ENCODE measurements around the gene TBC1D17.
A peak's percentile ranks its signal among the peaks of the same experiment; 100 is the strongest.
"Not testable (repeated sequence)": the region's sequence is repeated elsewhere in the genome, so short reads cannot be mapped to it uniquely, and the experiment has no call there.

The TBC1D17 gene

DNA sequence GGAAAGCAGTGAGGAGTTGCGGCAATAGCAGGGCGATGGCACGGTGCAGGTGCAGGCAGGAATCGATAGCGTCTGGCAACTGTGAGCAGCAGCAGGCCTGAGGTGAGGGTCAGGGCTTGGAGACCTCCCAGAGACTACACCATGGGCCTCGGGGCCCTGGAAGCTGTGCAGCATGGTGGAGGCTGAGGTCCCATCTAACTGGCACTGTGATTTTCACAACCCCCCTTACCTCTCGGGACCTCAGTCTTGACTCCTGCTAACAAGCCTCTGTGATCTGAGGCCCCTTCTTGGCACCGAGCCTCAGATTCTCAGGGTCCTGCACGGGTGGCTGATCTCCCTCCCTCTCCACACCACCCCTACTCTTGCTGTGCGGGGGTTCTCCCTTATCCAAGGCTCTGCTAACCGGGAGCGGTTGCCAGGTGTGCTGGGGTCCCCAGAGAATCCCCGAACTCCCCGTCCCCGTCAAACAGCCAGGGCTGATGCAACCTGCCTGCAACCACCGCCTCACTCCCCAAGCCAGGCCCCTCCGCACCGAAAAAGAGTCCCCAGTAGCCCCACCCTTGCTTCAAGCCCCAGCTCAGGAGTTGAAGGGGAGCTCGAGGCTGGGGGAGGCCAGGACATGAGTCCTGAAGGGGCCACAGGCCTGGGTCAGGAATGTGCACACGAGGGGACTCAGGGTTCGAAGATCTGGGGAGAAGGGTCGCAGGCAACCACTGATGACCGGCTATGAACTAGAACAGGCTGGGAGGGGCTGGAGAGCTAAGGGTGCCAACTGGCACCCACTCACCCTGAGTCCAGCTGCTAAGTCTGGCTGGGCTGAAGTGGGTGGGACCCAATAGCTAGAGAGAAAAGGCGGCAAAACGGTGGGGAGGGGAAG, 46.7 kb downstream of the TBC1D17 start:
- no peak for DNase-seq

DNA sequence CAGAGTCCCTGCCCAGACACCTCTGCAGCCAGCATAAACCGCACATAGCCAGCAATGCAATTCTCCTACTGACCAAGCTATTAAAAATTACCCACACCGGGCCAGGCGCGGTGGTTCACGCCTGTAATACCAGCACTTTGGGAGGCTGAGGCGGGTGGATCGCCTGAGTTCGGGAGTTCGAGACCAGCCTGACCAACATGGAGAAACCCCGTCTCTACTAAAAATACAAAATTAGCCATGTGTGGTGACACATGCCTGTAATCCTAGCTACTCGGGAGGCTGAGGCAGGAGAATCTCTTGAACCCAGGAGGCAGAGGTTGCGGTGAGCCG, 47.3 kb downstream of the TBC1D17 start:
- not testable (repeated sequence) for DNase-seq

DNA sequence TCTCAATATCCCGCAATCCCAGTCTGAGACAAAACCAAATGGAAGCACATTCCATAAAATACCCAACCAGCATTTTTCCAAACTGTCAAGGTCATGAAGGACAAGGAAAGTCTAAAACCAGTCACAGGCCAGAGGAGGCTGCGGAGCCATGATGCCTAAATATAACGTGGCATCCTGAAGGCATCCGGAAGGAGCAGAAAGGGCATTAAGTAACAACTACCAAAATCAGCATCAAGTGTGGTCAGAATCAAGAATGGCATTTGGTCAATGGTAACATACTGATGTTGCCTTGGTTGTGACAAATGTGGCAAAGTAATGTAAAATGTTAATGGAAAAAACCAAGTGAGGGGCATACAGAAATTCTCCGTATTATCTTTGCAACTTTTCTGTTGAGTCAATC, 48.0 kb downstream of the TBC1D17 start:
- DNase-seq: no peak

DNA sequence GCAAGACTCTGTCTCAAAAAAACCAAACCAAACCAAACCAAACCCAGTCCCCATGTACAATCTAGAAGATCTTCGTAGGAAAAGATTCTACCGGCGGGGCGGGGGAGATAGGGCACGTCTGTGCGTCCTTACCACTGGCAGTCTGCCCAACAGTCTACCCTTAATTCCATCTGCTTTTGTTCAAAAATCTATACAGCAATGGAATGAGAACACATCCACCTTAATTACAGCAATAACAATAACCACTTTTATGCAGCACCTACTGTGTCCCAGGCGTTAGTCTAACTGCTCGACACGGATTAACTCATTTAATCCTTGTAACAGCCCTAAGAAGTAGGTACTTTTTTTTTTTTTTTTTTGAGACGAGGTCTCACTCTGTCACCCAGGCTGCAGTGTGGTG, 49.0 kb downstream of the TBC1D17 start:
- DNase-seq: no peak

DNA sequence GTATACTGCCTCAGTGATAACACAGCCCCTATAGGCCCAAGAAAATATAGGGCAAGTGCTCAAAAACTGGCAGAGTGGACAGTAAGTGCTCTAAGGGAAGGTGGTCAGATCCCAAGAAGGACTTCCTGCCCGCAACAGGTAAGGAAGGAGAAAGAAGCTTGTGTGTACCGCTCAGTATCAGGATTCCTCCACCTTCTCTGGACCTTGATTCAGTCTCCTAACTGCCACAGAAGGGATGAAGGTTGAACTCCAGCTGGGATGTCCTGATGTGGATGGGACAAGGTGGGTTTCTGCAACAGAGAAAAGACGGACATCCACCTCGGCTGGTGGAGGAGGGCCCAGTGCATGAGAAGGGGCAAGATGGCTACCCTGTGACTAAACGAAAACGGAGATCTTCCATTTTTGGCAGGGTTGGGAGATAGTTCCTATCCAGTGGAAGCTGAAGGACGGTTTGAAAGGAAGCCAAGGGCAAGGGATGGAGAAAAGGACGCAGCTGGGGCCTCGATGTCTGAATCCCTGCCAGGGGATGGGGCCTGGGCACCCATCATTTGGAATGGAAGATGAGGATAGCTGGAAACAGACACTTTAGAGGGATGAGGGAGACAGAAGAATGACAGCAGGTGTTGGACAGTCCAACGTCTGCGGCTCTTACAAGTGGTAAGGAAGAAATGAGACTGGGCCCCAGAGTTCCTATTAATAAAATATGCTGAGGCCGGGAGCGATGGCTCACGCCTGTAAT, 50.2 kb downstream of the TBC1D17 start:
- no peak for DNase-seq

DNA sequence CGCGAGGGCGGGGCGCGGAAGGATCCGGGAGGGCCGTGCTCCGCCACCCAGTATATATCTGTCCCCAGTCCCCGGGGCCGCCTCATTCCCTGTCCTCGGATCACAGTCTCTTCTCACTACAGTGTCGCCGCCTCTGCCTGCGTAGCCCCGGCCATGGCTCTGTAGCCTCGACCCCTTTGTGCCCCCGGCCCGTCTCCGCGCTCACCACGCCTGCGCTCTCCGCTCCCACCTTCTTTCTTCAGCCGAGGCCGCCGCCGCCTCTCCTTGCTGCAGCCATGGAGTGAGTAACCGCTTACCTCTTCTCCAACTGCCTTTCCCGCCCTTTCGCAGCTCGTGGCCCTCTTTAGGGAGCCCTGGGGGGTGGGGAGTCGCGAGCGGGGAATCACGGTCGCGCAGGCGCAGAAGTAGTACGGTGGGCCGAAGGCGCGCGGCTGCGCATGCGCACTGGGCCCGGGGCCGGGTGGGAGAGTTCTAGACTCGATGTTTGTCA, 51.7 kb downstream of the TBC1D17 start, which contains the start of the genes ATF5 and NUP62:
TSS of gene ATF5 (plus strand) at position 85 of the 490 bp plus-strand sequence. CDS start 1,646 bp downstream, outside the sequence.
TSS of gene NUP62 (minus strand) at position 384 of the 490 bp plus-strand sequence. CDS start 19,697 bp downstream, outside the sequence.
- DNase-seq: peak; percentile 94

DNA sequence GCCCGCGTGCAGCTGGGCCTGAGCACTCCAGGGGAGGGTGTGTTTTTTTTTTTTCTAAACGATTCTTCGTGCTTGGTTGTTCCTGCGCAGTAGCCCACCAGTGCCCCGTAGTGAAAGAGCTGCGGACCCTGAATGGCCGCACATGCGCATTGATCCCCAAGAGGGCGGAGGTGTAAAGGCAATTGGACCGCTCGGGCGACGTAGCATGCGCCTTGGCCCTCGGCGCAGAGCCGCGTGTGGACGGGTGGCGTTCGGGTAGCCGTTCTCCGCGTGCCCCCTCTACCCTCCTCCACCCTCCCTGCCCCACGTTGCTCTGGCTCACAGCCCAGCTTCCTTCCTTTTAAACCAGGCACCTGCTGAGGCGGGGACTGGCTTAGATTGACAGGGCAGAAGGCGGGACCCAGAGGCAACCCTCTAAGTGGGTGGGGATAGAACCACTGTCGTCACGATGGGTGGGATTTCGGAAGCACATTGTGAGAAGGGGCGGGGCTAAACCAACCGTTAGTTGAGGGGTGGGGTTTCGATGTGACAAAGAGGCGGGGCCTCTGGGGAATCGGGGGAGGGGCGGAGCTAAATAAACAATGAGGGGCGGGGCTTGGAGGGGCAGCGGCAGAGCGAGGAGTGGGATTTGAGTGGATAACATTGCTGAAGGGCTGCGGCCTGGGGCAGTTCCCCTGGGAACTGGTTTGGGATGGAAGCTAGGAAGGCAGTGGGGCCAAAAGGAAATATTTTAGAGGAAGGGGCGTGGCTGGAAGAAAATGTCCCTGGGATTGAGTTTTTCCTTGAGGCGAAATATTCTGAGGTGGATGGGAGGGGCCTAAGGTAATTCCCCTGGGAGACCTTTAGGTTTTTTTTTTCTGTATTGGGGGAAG, 52.3 kb downstream of the TBC1D17 start:
- peak; percentile 94 for DNase-seq

DNA sequence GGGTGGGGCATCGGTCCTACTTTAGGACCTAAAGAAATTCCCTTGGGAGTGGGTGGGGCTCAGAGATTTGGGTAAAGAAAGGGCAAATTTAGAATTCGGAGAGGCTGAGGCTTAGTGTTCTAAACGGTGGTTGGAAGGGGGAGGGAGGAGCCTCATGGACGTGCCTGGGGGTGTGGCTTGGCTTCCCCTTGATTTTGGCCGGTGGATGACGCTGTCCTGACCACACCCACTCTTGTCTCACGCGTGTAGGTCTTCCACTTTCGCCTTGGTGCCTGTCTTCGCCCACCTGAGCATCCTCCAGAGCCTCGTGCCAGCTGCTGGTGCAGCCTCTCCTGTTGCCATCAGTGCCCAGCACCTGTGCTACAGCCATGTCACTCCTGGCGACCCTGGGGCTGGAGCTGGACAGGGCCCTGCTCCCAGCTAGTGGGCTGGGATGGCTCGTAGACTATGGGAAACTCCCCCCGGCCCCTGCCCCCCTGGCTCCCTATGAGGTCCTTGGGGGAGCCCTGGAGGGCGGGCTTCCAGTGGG, 53.0 kb downstream of the TBC1D17 start:
- peak; percentile 63 for DNase-seq

DNA sequence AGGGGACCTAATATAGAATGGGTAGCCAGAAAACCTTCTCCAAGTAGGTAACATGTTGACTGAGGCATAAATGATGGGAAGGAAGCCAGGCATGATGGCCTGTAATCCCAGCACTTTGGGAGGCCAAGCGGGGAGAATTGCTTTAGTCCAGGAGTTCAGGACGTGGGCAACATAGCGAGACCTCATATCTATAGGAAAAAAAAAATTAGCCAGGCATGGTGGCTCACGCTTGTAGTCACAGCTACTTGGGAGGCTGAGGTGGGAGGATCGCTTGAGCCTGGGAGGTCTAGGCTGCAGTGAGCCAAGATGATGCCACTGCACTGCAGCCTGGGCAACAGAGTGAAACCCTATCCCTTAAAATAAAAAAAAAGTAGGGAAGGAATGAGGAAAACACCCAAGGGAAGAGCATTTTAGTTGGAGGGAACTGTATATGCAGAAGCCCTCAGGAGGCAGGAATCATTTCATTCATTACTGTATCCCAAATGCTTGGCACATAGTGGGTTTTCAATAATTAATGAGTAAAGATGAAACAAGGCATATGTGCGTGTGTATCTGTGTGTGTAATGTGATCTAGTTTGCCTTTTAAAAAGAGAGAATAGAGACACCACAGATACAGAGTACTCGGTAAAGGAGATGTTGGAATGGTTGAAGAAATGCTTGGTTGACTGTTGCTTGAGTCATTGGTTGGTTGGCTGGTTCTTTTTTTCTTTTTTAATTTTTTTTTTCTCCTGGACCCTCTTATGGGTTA, 54.0 kb downstream of the TBC1D17 start:
- DNase-seq: no peak

DNA sequence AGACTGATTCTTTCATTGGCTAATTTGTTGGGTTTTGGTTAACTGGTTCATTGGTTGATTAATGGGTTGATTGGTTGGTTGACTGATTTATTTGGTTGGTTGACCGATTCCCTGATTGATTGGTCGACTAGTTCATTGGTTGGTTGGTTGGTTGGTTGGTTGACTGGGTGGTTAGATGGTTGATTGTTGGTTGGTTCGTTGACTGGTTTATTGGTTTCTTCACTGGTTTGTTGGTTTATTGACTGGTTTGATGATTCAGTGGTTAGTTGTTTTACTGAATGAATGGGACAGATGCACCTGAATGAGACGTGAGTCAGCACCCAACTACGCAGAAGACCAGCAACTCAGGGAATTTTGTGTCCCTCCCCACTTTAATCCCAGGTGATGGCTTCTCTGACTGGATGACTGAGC, 54.5 kb downstream of the TBC1D17 start:
- no peak for DNase-seq

DNA sequence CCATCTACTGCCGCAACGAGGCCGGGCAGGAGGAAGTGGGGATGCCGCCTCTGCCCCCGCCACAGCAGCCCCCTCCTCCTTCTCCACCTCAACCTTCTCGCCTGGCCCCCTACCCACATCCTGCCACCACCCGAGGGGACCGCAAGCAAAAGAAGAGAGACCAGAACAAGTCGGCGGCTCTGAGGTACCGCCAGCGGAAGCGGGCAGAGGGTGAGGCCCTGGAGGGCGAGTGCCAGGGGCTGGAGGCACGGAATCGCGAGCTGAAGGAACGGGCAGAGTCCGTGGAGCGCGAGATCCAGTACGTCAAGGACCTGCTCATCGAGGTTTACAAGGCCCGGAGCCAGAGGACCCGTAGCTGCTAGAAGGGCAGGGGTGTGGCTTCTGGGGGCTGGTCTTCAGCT, 55.2 kb downstream of the TBC1D17 start:
- DNase-seq: no peak

DNA sequence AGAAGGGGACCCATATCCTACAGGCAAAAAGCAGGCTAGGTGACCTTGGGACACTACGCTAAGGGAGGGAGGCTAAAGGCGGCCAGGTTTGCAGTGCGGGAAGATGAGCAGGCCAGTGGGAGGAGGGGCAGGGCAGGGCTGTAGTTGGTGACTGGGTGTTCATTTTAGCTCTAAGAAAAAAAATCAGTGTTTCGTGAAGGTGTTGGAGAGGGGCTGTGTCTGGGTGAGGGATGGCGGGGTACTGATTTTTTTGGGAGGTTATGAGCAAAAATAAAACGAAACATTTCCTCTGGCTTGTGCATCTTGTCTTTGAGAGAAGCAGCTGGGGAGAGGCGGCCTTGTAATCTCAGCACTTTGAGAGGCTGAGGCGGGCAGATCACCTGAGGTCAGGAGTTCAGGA, 56.1 kb downstream of the TBC1D17 start:
- DNase-seq: no peak

DNA sequence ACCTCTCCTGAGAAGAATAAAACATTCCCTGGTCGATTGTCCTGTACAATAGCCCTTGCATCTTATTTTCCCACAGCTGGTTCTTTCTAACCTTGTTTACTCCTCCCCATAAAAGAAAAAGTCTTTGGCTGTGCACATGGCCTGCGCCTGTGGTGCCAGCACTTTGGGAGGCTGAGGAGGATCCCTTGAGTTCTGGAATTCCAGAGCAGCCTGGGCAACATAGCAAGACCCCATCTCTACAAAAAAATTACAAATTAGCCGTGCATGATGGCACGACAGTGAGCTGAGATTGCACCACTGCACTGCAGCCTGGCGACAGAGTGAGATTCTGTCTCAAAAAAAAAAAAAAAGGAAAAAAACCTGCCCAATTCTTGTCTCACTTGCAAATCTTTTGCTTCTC, 59.0 kb downstream of the TBC1D17 start:
- DNase-seq: no peak

DNA sequence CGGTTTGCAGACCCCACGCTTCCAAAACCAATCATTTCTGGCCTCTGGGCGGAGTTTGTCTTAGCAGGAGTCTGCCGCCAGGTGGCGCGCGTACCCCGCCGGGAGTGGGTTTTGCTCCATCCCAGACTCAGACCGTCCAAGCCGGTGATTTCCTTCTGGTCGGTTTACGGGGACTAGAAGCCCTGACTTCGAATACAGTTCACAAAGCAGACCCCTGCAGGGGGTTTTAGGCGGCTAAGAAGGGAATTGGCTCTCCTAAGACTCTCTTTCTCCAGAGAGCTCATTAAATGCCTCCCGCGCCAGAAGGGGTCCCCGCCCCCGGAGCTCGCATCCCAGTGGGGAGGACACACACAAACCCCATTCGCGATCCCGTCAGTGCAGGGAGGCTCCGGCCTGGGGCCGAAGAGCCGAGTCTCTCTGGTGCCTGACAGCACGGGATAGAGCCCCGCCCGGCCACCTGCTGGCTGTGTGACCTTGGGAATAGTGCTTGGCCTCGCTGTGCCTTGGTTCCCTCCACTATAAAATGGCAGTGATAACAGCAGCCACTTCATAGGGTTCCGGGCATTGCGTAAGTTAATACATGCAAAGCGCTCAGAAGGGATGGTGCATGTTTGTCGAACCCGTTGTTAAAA, 60.4 kb downstream of the TBC1D17 start:
- peak; percentile 82 for DNase-seq

Measured in left hindlimb (tissue), 1 donor.